ENCODE results near the gene GYS2. TPM values are rescaled to one million over a fixed set of nuclear protein-coding genes. Genes with fewer than 3 reads are reported as not detected.
"Not testable (repeated sequence)": the region's sequence is repeated elsewhere in the genome, so short reads cannot be mapped to it uniquely, and the experiment has no call there.

Gene GYS2
- not detected for total RNA-seq
- not detected for polyA plus RNA-seq

GRCh38 chr12:21604245-21605101 is at the start of gene GYS2:
Gene GYS2, minus strand, starts transcription at chr12:21604847. Its CDS starts 255 bp downstream, at chr12:21604592.
- ChIA-PET CTCF (interaction anchor here (2.6 kb wide), 1 partner anchor 76 kb away, joined by 11 read pairs; no protein-coding TSS in a partner anchor), POLR2A (no interaction called here)
- peaks cover 0 to 2% of the 10 kb centered on the region in 2 donors for H3K27me3 Mint-ChIP-seq
- H3K4me3 Mint-ChIP-seq: no peak within 1 kb of the TSS
- no peaks in the 10 kb centered on the region for H3K4me1 Mint-ChIP-seq
- H3K27ac Mint-ChIP-seq: no peak within 1 kb of the TSS
- no peaks in the 10 kb centered on the region for H3K9me3 Mint-ChIP-seq
- Histone ChIP-seq H3K27me3 (ENCODE audit: insufficient read depth, low read length, poor library complexity, severe bottlenecking) (no peaks in the 10 kb centered on the region), H3K36me3 (ENCODE audit: insufficient read depth, low read length) (no peaks in the 10 kb centered on the region), H3K4me3 (ENCODE audit: low read length) (no peak within 1 kb of the TSS), H3K4me1 (ENCODE audit: insufficient read depth, low read length) (peaks cover 6% of the 10 kb centered on the region), H3K9me3 (ENCODE audit: low read length) (no peaks in the 10 kb centered on the region), H3K27ac (ENCODE audit: low read depth, low read length) (no peak within 1 kb of the TSS)
- H3K36me3 Mint-ChIP-seq: no peaks in the 10 kb centered on the region
- DNase-seq: no peak

- H3K4me1 Mint-ChIP-seq: peaks cover 74 to 97% (median 94%) of the 10 kb centered on the region in 3 donors
- POLR2A ChIA-PET: no interaction called here
- CTCF ChIA-PET: interaction anchor here (0.8 to 4.7 kb wide), 4 partner anchors 13 to 150 kb away, joined by 3 to 20 read pairs (median 4); partner anchors contain the start of genes GOLT1B and RECQL
- peaks cover 56% of the 10 kb centered on the region for H3K36me3 ChIP-seq (ENCODE audit: insufficient read depth, low read length)
- no peaks in the 10 kb centered on the region for H3K27me3 Mint-ChIP-seq
- peaks cover 71% of the 10 kb centered on the region for H3K4me1 ChIP-seq (ENCODE audit: insufficient read depth, low read length)
- no peak overlapping the region for H3K4me3 Mint-ChIP-seq
- H3K27ac ChIP-seq (ENCODE audit: low read depth, low read length): no peak overlapping the region
- no peak for DNase-seq
- H3K9me3 ChIP-seq (ENCODE audit: low read length): no peaks in the 10 kb centered on the region
- H3K4me3 ChIP-seq (ENCODE audit: low read length): no peak overlapping the region
- H3K9me3 Mint-ChIP-seq: no peaks in the 10 kb centered on the region
- H3K27ac Mint-ChIP-seq: peak overlapping the region in 2 of 8 donors; percentile 27 to 48
- H3K36me3 Mint-ChIP-seq: peaks cover 8 to 87% (median 28%) of the 10 kb centered on the region in 3 donors
- no peaks in the 10 kb centered on the region for H3K27me3 ChIP-seq (ENCODE audit: insufficient read depth, low read length, poor library complexity, severe bottlenecking)
These were observed 47.2 kb upstream of the GYS2 start for GRCh38 chr12:21651821-21652220.

GRCh38 chr12:21650997-21651396 is 46.4 kb upstream of the GYS2 start:
- peak overlapping the region; percentile 20 for H3K4me3 ChIP-seq (ENCODE audit: low read length)
- POLR2A ChIA-PET: no interaction called here
- peaks cover 62% of the 10 kb centered on the region for H3K36me3 ChIP-seq (ENCODE audit: insufficient read depth, low read length)
- H3K4me3 Mint-ChIP-seq: peak overlapping the region in 4 of 7 donors; percentile 2 to 66 (median 13)
- no peaks in the 10 kb centered on the region for H3K9me3 Mint-ChIP-seq
- H3K4me1 ChIP-seq (ENCODE audit: insufficient read depth, low read length): peaks cover 77% of the 10 kb centered on the region
- peaks cover 72 to 97% (median 93%) of the 10 kb centered on the region in 3 donors for H3K4me1 Mint-ChIP-seq
- H3K27ac ChIP-seq (ENCODE audit: low read depth, low read length): no peak overlapping the region
- DNase-seq: no peak
- H3K27ac Mint-ChIP-seq: peak overlapping the region in 7 of 8 donors; percentile 7 to 84 (median 27)
- CTCF ChIA-PET: interaction anchor here (4.7 kb wide), 1 partner anchor 30 kb away, joined by 20 read pairs; no protein-coding TSS in a partner anchor
- peaks cover 11 to 90% (median 30%) of the 10 kb centered on the region in 3 donors for H3K36me3 Mint-ChIP-seq
- no peaks in the 10 kb centered on the region for H3K9me3 ChIP-seq (ENCODE audit: low read length)
- no peaks in the 10 kb centered on the region for H3K27me3 Mint-ChIP-seq
- no peaks in the 10 kb centered on the region for H3K27me3 ChIP-seq (ENCODE audit: insufficient read depth, low read length, poor library complexity, severe bottlenecking)

GRCh38 chr12:21649034-21649433 is 44.4 kb upstream of the GYS2 start:
- DNase-seq: no peak
- H3K4me3 Mint-ChIP-seq: no peak overlapping the region
- peaks cover 62% of the 10 kb centered on the region for H3K36me3 ChIP-seq (ENCODE audit: insufficient read depth, low read length)
- H3K4me1 ChIP-seq (ENCODE audit: insufficient read depth, low read length): peaks cover 73% of the 10 kb centered on the region
- ChIA-PET POLR2A (interaction anchor here (1.5 kb wide), 1 partner anchor 8 kb away, joined by 5 read pairs; the partner anchor contains the start of gene LDHB), CTCF (interaction anchor here (1.0 to 3.1 kb wide), 3 partner anchors 9 to 32 kb away, joined by 4 to 11 read pairs (median 7); partner anchors contain the start of gene LDHB)
- peaks cover 65 to 94% (median 92%) of the 10 kb centered on the region in 3 donors for H3K4me1 Mint-ChIP-seq
- no peak overlapping the region for H3K4me3 ChIP-seq (ENCODE audit: low read length)
- H3K9me3 Mint-ChIP-seq: no peaks in the 10 kb centered on the region
- H3K27ac Mint-ChIP-seq: peak overlapping the region in 2 of 8 donors; percentile 8 to 17
- H3K27me3 Mint-ChIP-seq: no peaks in the 10 kb centered on the region
- H3K36me3 Mint-ChIP-seq: peaks cover 20 to 93% (median 33%) of the 10 kb centered on the region in 3 donors
- H3K9me3 ChIP-seq (ENCODE audit: low read length): no peaks in the 10 kb centered on the region
- H3K27me3 ChIP-seq (ENCODE audit: insufficient read depth, low read length, poor library complexity, severe bottlenecking): no peaks in the 10 kb centered on the region
- no peak overlapping the region for H3K27ac ChIP-seq (ENCODE audit: low read depth, low read length)

- Histone ChIP-seq H3K4me3 (ENCODE audit: low read length) (no peak overlapping the region), H3K27ac (ENCODE audit: low read depth, low read length) (no peak overlapping the region), H3K36me3 (ENCODE audit: insufficient read depth, low read length) (peaks cover 62% of the 10 kb centered on the region), H3K4me1 (ENCODE audit: insufficient read depth, low read length) (peaks cover 75% of the 10 kb centered on the region), H3K9me3 (ENCODE audit: low read length) (no peaks in the 10 kb centered on the region), H3K27me3 (ENCODE audit: insufficient read depth, low read length, poor library complexity, severe bottlenecking) (no peaks in the 10 kb centered on the region)
- Mint-ChIP-seq H3K4me1 (peaks cover 65 to 94% (median 92%) of the 10 kb centered on the region in 3 donors), H3K27me3 (no peaks in the 10 kb centered on the region), H3K9me3 (no peaks in the 10 kb centered on the region), H3K4me3 (no peak overlapping the region), H3K27ac (peak overlapping the region in 2 of 8 donors; percentile 31 to 50), H3K36me3 (peaks cover 21 to 93% (median 34%) of the 10 kb centered on the region in 3 donors)
- POLR2A ChIA-PET: interaction anchor here (1.5 kb wide), 1 partner anchor 9 kb away, joined by 5 read pairs; the partner anchor contains the start of gene LDHB
- no peak for DNase-seq
- CTCF ChIA-PET: interaction anchor here (1.0 to 3.1 kb wide), 3 partner anchors 9 to 32 kb away, joined by 4 to 11 read pairs (median 7); partner anchors contain the start of gene LDHB
These were observed 43.7 kb upstream of the GYS2 start for GRCh38 chr12:21648378-21648777.

DNA sequence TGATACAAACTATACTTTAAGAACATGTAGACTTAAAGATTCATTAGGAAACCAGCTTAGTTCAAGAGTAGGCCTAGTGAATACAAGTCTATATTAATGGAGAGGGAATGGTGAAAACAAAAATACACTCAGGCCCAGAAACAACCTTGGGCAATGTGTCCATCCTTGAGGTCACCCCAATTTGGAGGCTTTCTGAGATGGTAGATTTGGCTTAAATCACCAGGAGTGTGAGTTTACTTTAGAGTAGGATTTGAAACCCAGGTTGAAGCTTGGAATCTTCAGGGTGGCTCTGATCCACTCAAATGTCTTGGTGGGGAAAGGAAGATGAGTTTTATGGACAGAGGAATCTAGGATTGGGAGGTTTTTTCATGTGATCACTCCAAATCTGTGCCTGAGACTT is 42.5 kb upstream of the GYS2 start:
- Mint-ChIP-seq H3K9me3 (no peaks in the 10 kb centered on the region), H3K4me1 (peaks cover 59 to 94% (median 92%) of the 10 kb centered on the region in 3 donors), H3K36me3 (peaks cover 25 to 93% (median 36%) of the 10 kb centered on the region in 3 donors), H3K27ac (peak overlapping the region in 3 of 8 donors; percentile 25 to 61 (median 33)), H3K4me3 (no peak overlapping the region), H3K27me3 (no peaks in the 10 kb centered on the region)
- H3K27ac ChIP-seq (ENCODE audit: low read depth, low read length): no peak overlapping the region
- no peak for DNase-seq
- no peaks in the 10 kb centered on the region for H3K9me3 ChIP-seq (ENCODE audit: low read length)
- H3K4me3 ChIP-seq (ENCODE audit: low read length): no peak overlapping the region
- H3K27me3 ChIP-seq (ENCODE audit: insufficient read depth, low read length, poor library complexity, severe bottlenecking): no peaks in the 10 kb centered on the region
- H3K36me3 ChIP-seq (ENCODE audit: insufficient read depth, low read length): peaks cover 54% of the 10 kb centered on the region
- H3K4me1 ChIP-seq (ENCODE audit: insufficient read depth, low read length): peaks cover 75% of the 10 kb centered on the region
- POLR2A ChIA-PET: no interaction called here
- CTCF ChIA-PET: interaction anchor here (1.1 to 3.1 kb wide), 2 partner anchors 11 to 33 kb away, joined by 4 to 11 read pairs; partner anchors contain the start of gene LDHB

- H3K36me3 ChIP-seq (ENCODE audit: insufficient read depth, low read length): peaks cover 44% of the 10 kb centered on the region
- CTCF ChIA-PET; H3K27ac ChIP-seq (ENCODE audit: low read depth, low read length); H3K27me3 Mint-ChIP-seq; H3K4me3 ChIP-seq (ENCODE audit: low read length); H3K9me3 ChIP-seq (ENCODE audit: low read length); DNase-seq; H3K27me3 ChIP-seq (ENCODE audit: insufficient read depth, low read length, poor library complexity, severe bottlenecking); POLR2A ChIA-PET; H3K9me3 Mint-ChIP-seq; H3K4me3 Mint-ChIP-seq: not testable (repeated sequence)
- H3K36me3 Mint-ChIP-seq: peaks cover 31 to 90% (median 41%) of the 10 kb centered on the region in 3 donors
- H3K4me1 Mint-ChIP-seq: peaks cover 51 to 92% (median 90%) of the 10 kb centered on the region in 3 donors
- H3K27ac Mint-ChIP-seq: peak overlapping the region in 4 of 8 donors; percentile 8 to 60 (median 42)
- H3K4me1 ChIP-seq (ENCODE audit: insufficient read depth, low read length): peaks cover 71% of the 10 kb centered on the region
These were observed 40.4 kb upstream of the GYS2 start for GRCh38 chr12:21645041-21645500.
